Smooth muscle cell (in vitro differentiated cells): ENCODE results near the gene C10orf53. TPM values are rescaled to one million over a fixed set of nuclear protein-coding genes. Genes with fewer than 3 reads are reported as not detected.

Experiments used
- DNase-seq: peaks from one replicate; lab custom pipeline; 2025; ENCODE audit not compliant: unreplicated experiment; lab: John Stamatoyannopoulos, UW
- H2AFZ ChIP-seq: fragments of 200-600 bp; sonication (generic); 2 replicates; pipeline ENCODE4 v1.6.0; 2016; ENCODE audit warnings: antibody characterized with exemption, low read depth, mild to moderate bottlenecking
- H3F3A ChIP-seq: fragments of 200-600 bp; sonication (generic); 2 replicates; pipeline ENCODE4 v1.6.0; 2017; ENCODE audit warnings: antibody characterized with exemption, low read depth
- H3K27ac ChIP-seq: fragments of 200-600 bp; sonication (generic); 2 replicates; pipeline ENCODE4 v1.5.1; 2016; ENCODE audit warnings: low read depth, mild to moderate bottlenecking
- H3K27me3 ChIP-seq: fragments of 200-600 bp; sonication (generic); 2 replicates; pipeline ENCODE4 v1.6.1; 2016; ENCODE audit warnings: low read depth, mild to moderate bottlenecking
- H3K36me3 ChIP-seq: fragments of 200-600 bp; sonication (generic); 2 replicates; pipeline ENCODE4 v1.5.1; 2016; ENCODE audit warnings: low read depth
- H3K4me1 ChIP-seq: fragments of 200-600 bp; sonication (generic); 2 replicates; pipeline ENCODE4 v1.5.1; 2016; ENCODE audit warnings: low read depth
- H3K4me2 ChIP-seq: fragments of 200-600 bp; sonication (generic); 2 replicates; pipeline ENCODE4 v1.6.0; 2016; ENCODE audit warnings: mild to moderate bottlenecking
- H3K4me3 ChIP-seq: fragments of 200-600 bp; sonication (generic); 2 replicates; pipeline ENCODE4 v1.5.1; 2016; ENCODE audit warnings: mild to moderate bottlenecking
- H3K79me2 ChIP-seq: fragments of 200-600 bp; sonication (generic); 2 replicates; pipeline ENCODE4 v1.6.0; 2016; ENCODE audit warnings: low read depth, mild to moderate bottlenecking
- H3K9ac ChIP-seq: fragments of 200-600 bp; sonication (generic); 2 replicates; pipeline ENCODE4 v1.6.0; 2016; ENCODE audit warnings: low read depth
- H3K9me3 ChIP-seq: fragments of 200-600 bp; sonication (generic); replicated peaks from 2 replicates; pipeline ENCODE4 v1.5.1; 2016; ENCODE audit warnings: low read depth
- H4K20me1 ChIP-seq: fragments of 200-600 bp; sonication (generic); 2 replicates; pipeline ENCODE4 v1.6.0; 2016; ENCODE audit warnings: low read depth
- WGBS: methylation state at CpG from one replicate; pipeline ENCODE4 v1.1.7; 2016; ENCODE audit warnings: low lambda C conversion rate; 5-methylcytosine and 5-hydroxymethylcytosine counted together
- polyA plus RNA-seq: library from polyadenylated mRNA; unstranded; fragments of >200 nt; fragmentation: Nextera tagmentation; extraction: Ambion mirVana; gene quantifications from 2 replicates; pipeline ENCODE4 v1.2.1, GENCODE V29; 2016
- total RNA-seq: library from RNA; depleted of rRNA; stranded (reverse); fragments of >200 nt; gene quantifications from 2 replicates; pipeline ENCODE4 v1.2.3, GENCODE V29; 2014
- TF ChIP-seq, protein P1 (sequence below): fragments of 200-600 bp; sonication (generic); IDR thresholded peaks from 2 replicates; pipeline ENCODE4 v1.5.1; 2017; ENCODE audit warnings: borderline replicate concordance, mild to moderate bottlenecking, antibody characterized with exemption; ENCODE audit not compliant: insufficient read depth, poor library complexity, severe bottlenecking

The C10orf53 gene
- total and polyA plus RNA-seq, 2 experiments from 2014 or later = not detected

DNA sequence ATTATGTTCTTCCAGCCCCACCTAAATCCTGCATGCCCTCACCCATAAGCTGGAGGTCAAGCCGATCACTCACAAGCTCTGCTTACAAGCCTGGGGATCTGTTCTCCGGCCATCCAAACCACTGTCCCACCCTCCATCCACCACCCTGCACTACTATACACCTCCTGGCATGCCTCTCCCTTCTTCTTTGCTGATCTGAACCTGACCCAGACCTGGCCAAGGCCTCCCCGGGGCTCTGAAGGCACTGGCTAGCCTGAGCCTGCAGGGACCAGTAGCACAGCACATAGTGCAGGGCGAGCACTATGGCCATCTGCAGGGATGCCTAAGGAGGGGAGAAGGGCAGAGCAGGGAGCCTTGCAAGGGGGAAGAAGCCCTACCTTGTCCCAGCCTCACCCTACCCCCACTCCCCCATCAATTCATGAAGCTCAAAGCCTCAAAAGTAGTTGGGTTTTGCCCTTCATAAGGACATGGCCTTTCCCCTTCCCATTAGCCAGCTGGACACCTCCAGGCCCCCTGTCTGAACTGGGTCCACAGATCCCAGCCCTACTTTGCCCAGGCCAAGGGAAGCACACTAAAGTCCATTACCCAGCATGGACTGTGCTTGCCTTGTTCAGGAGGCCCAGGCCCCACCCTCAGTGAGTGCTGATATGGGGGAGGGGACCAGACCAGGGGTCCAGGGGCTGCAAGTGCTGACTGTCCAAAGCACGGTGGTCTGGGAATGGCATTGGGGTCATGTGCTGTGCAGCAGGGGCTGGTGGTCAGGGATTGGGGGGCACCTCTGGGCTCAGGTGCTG lies 36.0 kb upstream of the C10orf53 start:
- WGBS = 94% methylated on average over 5 of the region's 5 CpGs
- Histone ChIP-seq H3K4me1 (no peaks in the 10 kb centered on the region), H3K4me3 (no peak overlapping the region), H3K9ac (no peak overlapping the region), H3K36me3 (no peaks in the 10 kb centered on the region), H3K27me3 (peaks cover 23% of the 10 kb centered on the region), H3K9me3 (no peaks in the 10 kb centered on the region), H3K4me2 (no peak overlapping the region), H2AFZ (no peak overlapping the region), H4K20me1 (no peaks in the 10 kb centered on the region), H3K27ac (no peak overlapping the region), H3K79me2 (no peaks in the 10 kb centered on the region), H3F3A (no peaks in the 10 kb centered on the region)
- TF ChIP-seq, protein P1, sequence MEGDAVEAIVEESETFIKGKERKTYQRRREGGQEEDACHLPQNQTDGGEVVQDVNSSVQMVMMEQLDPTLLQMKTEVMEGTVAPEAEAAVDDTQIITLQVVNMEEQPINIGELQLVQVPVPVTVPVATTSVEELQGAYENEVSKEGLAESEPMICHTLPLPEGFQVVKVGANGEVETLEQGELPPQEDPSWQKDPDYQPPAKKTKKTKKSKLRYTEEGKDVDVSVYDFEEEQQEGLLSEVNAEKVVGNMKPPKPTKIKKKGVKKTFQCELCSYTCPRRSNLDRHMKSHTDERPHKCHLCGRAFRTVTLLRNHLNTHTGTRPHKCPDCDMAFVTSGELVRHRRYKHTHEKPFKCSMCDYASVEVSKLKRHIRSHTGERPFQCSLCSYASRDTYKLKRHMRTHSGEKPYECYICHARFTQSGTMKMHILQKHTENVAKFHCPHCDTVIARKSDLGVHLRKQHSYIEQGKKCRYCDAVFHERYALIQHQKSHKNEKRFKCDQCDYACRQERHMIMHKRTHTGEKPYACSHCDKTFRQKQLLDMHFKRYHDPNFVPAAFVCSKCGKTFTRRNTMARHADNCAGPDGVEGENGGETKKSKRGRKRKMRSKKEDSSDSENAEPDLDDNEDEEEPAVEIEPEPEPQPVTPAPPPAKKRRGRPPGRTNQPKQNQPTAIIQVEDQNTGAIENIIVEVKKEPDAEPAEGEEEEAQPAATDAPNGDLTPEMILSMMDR = no peak
- no peak for DNase-seq

DNA sequence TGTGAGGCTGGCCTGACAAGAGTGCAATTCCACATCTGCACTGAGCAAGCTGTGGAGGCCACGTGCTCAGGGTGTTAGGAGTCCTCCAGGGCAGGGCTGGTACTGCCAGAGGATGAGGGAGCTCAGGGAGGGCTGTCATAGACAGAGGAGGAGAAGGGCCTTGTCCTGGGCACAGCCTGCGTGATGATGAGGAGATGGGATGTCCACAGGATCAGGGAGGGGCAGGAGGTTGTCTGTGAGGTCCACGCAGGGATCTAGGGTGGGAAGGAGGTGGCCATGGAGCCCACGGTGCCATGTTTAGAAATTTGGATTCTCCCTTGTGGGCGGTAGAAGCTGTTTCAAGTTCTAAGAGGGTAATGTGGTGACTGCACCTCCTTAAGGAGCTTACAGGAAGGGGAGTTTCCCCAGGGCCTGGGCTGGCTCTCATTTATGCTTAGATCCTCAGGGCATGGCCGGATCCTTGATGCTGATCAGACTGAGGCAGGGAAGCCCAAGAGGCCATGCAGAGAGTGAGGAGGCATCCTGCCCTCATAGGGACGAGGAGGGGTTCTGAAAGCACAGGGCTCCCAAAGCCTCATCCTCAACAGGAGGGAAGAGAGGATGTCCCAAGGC lies 35.3 kb upstream of the C10orf53 start:
- TF ChIP-seq, protein P1 = no peak
- Histone ChIP-seq H3K4me1 (no peaks in the 10 kb centered on the region), H3F3A (no peaks in the 10 kb centered on the region), H4K20me1 (no peaks in the 10 kb centered on the region), H3K27ac (no peak overlapping the region), H3K4me2 (no peak overlapping the region), H3K9me3 (no peaks in the 10 kb centered on the region), H3K9ac (no peak overlapping the region), H3K27me3 (peaks cover 16% of the 10 kb centered on the region), H3K4me3 (no peak overlapping the region), H3K79me2 (no peaks in the 10 kb centered on the region), H2AFZ (no peak overlapping the region), H3K36me3 (no peaks in the 10 kb centered on the region)
- 84% methylated on average over 7 of the region's 7 CpGs for WGBS
- no peak for DNase-seq

DNA sequence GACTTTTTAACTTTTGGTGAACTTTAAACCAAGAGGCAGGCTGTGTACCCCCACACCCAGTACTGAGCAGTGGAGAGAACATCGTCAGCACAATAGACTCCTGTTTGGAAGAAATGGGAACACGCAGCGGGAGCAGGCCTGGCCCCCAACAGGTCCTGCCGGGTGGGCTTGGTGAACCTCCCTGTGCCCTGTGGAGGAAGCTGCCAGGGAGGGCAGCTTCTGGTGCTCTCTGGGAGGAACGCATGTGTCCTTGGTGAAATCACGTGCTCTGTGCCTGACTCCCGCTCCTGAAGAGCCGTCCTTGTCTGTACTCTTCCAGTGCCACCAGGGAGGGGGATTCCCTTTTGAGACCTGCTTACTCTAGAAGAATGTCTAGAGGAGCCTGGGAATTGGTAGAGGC lies 34.0 kb upstream of the C10orf53 start:
- H3K4me1 ChIP-seq = no peaks in the 10 kb centered on the region
- no peaks in the 10 kb centered on the region for H3K9me3 ChIP-seq
- no peak overlapping the region for H3K9ac ChIP-seq
- 95% methylated on average over 8 of the region's 8 CpGs for WGBS
- H3K27me3 ChIP-seq = peaks cover 10% of the 10 kb centered on the region
- H3F3A ChIP-seq = no peaks in the 10 kb centered on the region
- no peak overlapping the region for H3K4me3 ChIP-seq
- no peak overlapping the region for H3K27ac ChIP-seq
- no peak overlapping the region for H2AFZ ChIP-seq
- no peaks in the 10 kb centered on the region for H3K36me3 ChIP-seq
- no peak for DNase-seq
- TF ChIP-seq, protein P1 = no peak
- H3K4me2 ChIP-seq = no peak overlapping the region
- no peaks in the 10 kb centered on the region for H3K79me2 ChIP-seq
- H4K20me1 ChIP-seq = no peaks in the 10 kb centered on the region
